SJSA1 (cell line): ENCODE measurements around the gene MTREX. TPM values are rescaled to one million over a fixed set of nuclear protein-coding genes. Genes with fewer than 3 reads are reported as not detected.
A peak's percentile ranks its signal among the peaks of the same experiment; 100 is the strongest.

ENCODE experiments used
- DNase-seq, 2 experiments: peaks; one replicate each; pipeline ENCODE4 v3.0.0-alpha.2; 2015 to 2020; ENCODE audit warnings: low spot score in 2 of 2, low read depth in 1 of 2
- H3K27ac ChIP-seq: fragments of 250-450 bp; sonication (Bioruptor Pico); 2 replicates; pipeline ENCODE4 v1.5.1; 2020; ENCODE audit warnings: mild to moderate bottlenecking, moderate library complexity
- H3K27me3 ChIP-seq: fragments of 250-450 bp; sonication (Bioruptor Pico); replicated peaks from 2 replicates; pipeline ENCODE4 v1.5.1; 2020; ENCODE audit warnings: mild to moderate bottlenecking, moderate library complexity
- H3K36me3 ChIP-seq: fragments of 250-450 bp; sonication (Bioruptor Pico); 2 replicates; pipeline ENCODE4 v1.5.1; 2020; ENCODE audit warnings: mild to moderate bottlenecking
- H3K4me1 ChIP-seq: fragments of 250-450 bp; sonication (Bioruptor Pico); replicated peaks from 2 replicates; pipeline ENCODE4 v1.6.1; 2021; ENCODE audit warnings: mild to moderate bottlenecking
- H3K4me3 ChIP-seq: fragments of 250-450 bp; sonication (Bioruptor Pico); 2 replicates; pipeline ENCODE4 v1.5.1; 2020; ENCODE audit warnings: mild to moderate bottlenecking
- H3K9me3 ChIP-seq: fragments of 250-450 bp; sonication (Bioruptor Pico); replicated peaks from 2 replicates; pipeline ENCODE4 v1.5.1; 2020; ENCODE audit warnings: mild to moderate bottlenecking
- total RNA-seq: library from RNA; depleted of rRNA; stranded (reverse); fragments of >200 nt; shearing (Covaris generic); gene quantifications from 2 replicates; pipeline ENCODE4 v1.2.3, GENCODE V29; 2014; rRNA removed

Gene MTREX
- 93.3 and 113 TPM in 2 replicates for total RNA-seq

- DNase-seq, result peak; percentile 90 to 97
- peaks cover 11% of the 10 kb centered on the region for H3K36me3 ChIP-seq
- H3K4me1 ChIP-seq, result peaks cover 26% of the 10 kb centered on the region
- 0 out of 2 replicates have a peak, but pooled peaks cover 2% of the 10 kb centered on the region for H3K9me3 ChIP-seq
- H3K27ac ChIP-seq, result peak within 1 kb of the TSS; percentile 89
- no peaks in the 10 kb centered on the region for H3K27me3 ChIP-seq
- peak within 1 kb of the TSS; percentile 74 for H3K4me3 ChIP-seq
These were observed at the start of gene MTREX, which contains the start of gene DHX29 for GRCh38 chr5:55307383-55308253. Gene MTREX (plus strand): TSS chr5:55307989. CDS start chr5:55308014, 25 bp downstream. Gene DHX29 (minus strand): TSS chr5:55307694. CDS start chr5:55307573, 121 bp downstream.

- Histone ChIP-seq H3K9me3 (no peaks in the 10 kb centered on the region), H3K27me3 (no peaks in the 10 kb centered on the region), H3K4me3 (no peak overlapping the region), H3K27ac (no peak overlapping the region), H3K36me3 (peaks cover 73% of the 10 kb centered on the region), H3K4me1 (no peaks in the 10 kb centered on the region)
- DNase-seq, result no peak
These were observed 49.5 kb upstream of the MTREX start for GRCh38 chr5:55258339-55258738.

GRCh38 chr5:55276771-55277170 is 31.0 kb upstream of the MTREX start:
- H3K4me1 ChIP-seq, result no peaks in the 10 kb centered on the region; the same call in 1 of the 2 replicates
- H3K4me3 ChIP-seq, result no peak overlapping the region
- H3K36me3 ChIP-seq, result peaks cover 83% of the 10 kb centered on the region
- no peak for DNase-seq
- no peaks in the 10 kb centered on the region for H3K9me3 ChIP-seq
- no peak overlapping the region for H3K27ac ChIP-seq
- no peaks in the 10 kb centered on the region for H3K27me3 ChIP-seq

GRCh38 chr5:55278778-55279177 is 29.0 kb upstream of the MTREX start:
- Histone ChIP-seq H3K36me3 (peaks cover 80% of the 10 kb centered on the region), H3K4me3 (no peak overlapping the region), H3K27ac (no peak overlapping the region), H3K9me3 (no peaks in the 10 kb centered on the region), H3K27me3 (no peaks in the 10 kb centered on the region), H3K4me1 (no peaks in the 10 kb centered on the region; the same call in 1 of the 2 replicates)
- DNase-seq, result no peak

GRCh38 chr5:55286411-55286933 is 21.3 kb upstream of the MTREX start:
- H3K4me1 ChIP-seq, result no peaks in the 10 kb centered on the region
- peaks cover 72% of the 10 kb centered on the region for H3K36me3 ChIP-seq
- DNase-seq, result no peak
- no peak overlapping the region for H3K27ac ChIP-seq
- H3K27me3 ChIP-seq, result no peaks in the 10 kb centered on the region
- H3K4me3 ChIP-seq, result no peak overlapping the region
- no peaks in the 10 kb centered on the region for H3K9me3 ChIP-seq

- Histone ChIP-seq H3K27me3 (no peaks in the 10 kb centered on the region), H3K36me3 (peaks cover 75% of the 10 kb centered on the region), H3K4me3 (no peak overlapping the region), H3K27ac (no peak overlapping the region), H3K4me1 (no peaks in the 10 kb centered on the region), H3K9me3 (no peaks in the 10 kb centered on the region)
- DNase-seq, result no peak
These were observed 18.0 kb upstream of the MTREX start for GRCh38 chr5:55289808-55290207.

- Histone ChIP-seq H3K4me1 (no peaks in the 10 kb centered on the region), H3K9me3 (no peaks in the 10 kb centered on the region), H3K27me3 (no peaks in the 10 kb centered on the region), H3K4me3 (no peak overlapping the region), H3K27ac (no peak overlapping the region), H3K36me3 (peaks cover 77% of the 10 kb centered on the region)
- no peak for DNase-seq
These were observed 16.8 kb upstream of the MTREX start for GRCh38 chr5:55290991-55291390.

GRCh38 chr5:55294935-55295334 is 12.9 kb upstream of the MTREX start:
- H3K27ac ChIP-seq, result no peak overlapping the region
- no peak for DNase-seq
- H3K4me3 ChIP-seq, result no peak overlapping the region
- H3K27me3 ChIP-seq, result no peaks in the 10 kb centered on the region
- peaks cover 66% of the 10 kb centered on the region for H3K36me3 ChIP-seq
- no peaks in the 10 kb centered on the region for H3K9me3 ChIP-seq
- no peaks in the 10 kb centered on the region for H3K4me1 ChIP-seq

- DNase-seq, result no peak
- Histone ChIP-seq H3K27ac (no peak overlapping the region), H3K27me3 (no peaks in the 10 kb centered on the region), H3K4me3 (no peak overlapping the region), H3K9me3 (peaks cover 2% of the 10 kb centered on the region; the same call in 1 of the 2 replicates), H3K36me3 (peaks cover 35% of the 10 kb centered on the region), H3K4me1 (peaks cover 12% of the 10 kb centered on the region)
These were observed 6.9 kb upstream of the MTREX start for GRCh38 chr5:55300890-55301289.

GRCh38 chr5:55303238-55303690 is 4.5 kb upstream of the MTREX start:
- H3K4me3 ChIP-seq, result no peak overlapping the region

GRCh38 chr5:55304584-55304983 is 3.2 kb upstream of the MTREX start:
- Histone ChIP-seq H3K27ac (no peak overlapping the region), H3K4me3 (no peak overlapping the region), H3K27me3 (no peaks in the 10 kb centered on the region), H3K9me3 (peaks cover 2% of the 10 kb centered on the region; the same call in 1 of the 2 replicates), H3K36me3 (peaks cover 27% of the 10 kb centered on the region), H3K4me1 (peaks cover 26% of the 10 kb centered on the region)
- no peak for DNase-seq

More at GRCh38 chr5:55303238-55303690, 4.5 kb upstream of the MTREX start:
- DNase-seq, result peak in 1 of 2 experiments; percentile 25
- H3K27ac ChIP-seq, result no peak overlapping the region
- H3K4me1 ChIP-seq, result peaks cover 19% of the 10 kb centered on the region
- H3K36me3 ChIP-seq, result peaks cover 33% of the 10 kb centered on the region
- H3K27me3 ChIP-seq, result no peaks in the 10 kb centered on the region
- H3K9me3 ChIP-seq, result peaks cover 2% of the 10 kb centered on the region; the same call in 1 of the 2 replicates

- Histone ChIP-seq H3K36me3 (peaks cover 22% of the 10 kb centered on the region), H3K4me3 (no peak overlapping the region), H3K27me3 (no peaks in the 10 kb centered on the region), H3K9me3 (peaks cover 2% of the 10 kb centered on the region; the same call in 1 of the 2 replicates), H3K27ac (no peak overlapping the region), H3K4me1 (peaks cover 26% of the 10 kb centered on the region)
- DNase-seq, result no peak
These were observed 2.4 kb upstream of the MTREX start for GRCh38 chr5:55305345-55305744.

GRCh38 chr5:55306641-55307382 is 977 bp upstream of the MTREX start:
- Histone ChIP-seq H3K4me3 (peak overlapping the region; percentile 74), H3K27ac (no peak overlapping the region; the same call in 1 of the 2 replicates), H3K9me3 (0 out of 2 replicates have a peak, but pooled peaks cover 2% of the 10 kb centered on the region), H3K27me3 (no peaks in the 10 kb centered on the region), H3K36me3 (peaks cover 15% of the 10 kb centered on the region), H3K4me1 (peaks cover 26% of the 10 kb centered on the region)
- no peak for DNase-seq
